22Rv1 (cell line): ENCODE measurements around the gene ACOX1.

Source experiments
- H3K27ac ChIP-seq: fragments of 450-650 bp; 2 replicates; pipeline ENCODE4 v1.5.1; 2017
- ZFX ChIP-seq: fragments of 450-650 bp; IDR thresholded peaks from 2 replicates; pipeline ENCODE4 v1.6.1; 2017; ENCODE audit warnings: antibody characterized with exemption, borderline replicate concordance
- TF ChIP-seq, protein P1 (sequence below): fragments of 450-650 bp; IDR thresholded peaks from 2 replicates; pipeline ENCODE4 v1.5.1; 2017; ENCODE audit warnings: mild to moderate bottlenecking

The ACOX1 gene

DNA sequence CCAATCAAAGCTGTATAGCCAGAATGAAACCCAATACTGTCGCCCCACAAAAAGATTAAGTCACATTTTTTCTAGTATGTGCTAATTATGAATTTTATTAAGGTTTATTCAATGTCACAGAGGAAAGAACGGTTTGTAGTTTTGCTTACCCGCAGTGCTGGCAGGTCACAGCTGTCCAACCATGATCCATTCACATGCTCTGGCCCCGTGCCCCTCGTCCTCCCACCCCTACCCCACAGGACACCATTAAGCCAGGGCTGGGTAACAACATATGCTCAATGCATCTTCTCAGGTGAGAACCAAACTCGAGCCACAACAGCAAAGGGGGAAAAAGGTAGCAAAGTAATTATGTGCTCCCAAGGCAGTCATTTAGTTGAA, 37.5 kb downstream of the ACOX1 start:
- H3K27ac ChIP-seq, result peak overlapping the region; percentile 70
- no peak for TF ChIP-seq ZFX
- TF ChIP-seq, protein P1, sequence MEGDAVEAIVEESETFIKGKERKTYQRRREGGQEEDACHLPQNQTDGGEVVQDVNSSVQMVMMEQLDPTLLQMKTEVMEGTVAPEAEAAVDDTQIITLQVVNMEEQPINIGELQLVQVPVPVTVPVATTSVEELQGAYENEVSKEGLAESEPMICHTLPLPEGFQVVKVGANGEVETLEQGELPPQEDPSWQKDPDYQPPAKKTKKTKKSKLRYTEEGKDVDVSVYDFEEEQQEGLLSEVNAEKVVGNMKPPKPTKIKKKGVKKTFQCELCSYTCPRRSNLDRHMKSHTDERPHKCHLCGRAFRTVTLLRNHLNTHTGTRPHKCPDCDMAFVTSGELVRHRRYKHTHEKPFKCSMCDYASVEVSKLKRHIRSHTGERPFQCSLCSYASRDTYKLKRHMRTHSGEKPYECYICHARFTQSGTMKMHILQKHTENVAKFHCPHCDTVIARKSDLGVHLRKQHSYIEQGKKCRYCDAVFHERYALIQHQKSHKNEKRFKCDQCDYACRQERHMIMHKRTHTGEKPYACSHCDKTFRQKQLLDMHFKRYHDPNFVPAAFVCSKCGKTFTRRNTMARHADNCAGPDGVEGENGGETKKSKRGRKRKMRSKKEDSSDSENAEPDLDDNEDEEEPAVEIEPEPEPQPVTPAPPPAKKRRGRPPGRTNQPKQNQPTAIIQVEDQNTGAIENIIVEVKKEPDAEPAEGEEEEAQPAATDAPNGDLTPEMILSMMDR, result no peak

DNA sequence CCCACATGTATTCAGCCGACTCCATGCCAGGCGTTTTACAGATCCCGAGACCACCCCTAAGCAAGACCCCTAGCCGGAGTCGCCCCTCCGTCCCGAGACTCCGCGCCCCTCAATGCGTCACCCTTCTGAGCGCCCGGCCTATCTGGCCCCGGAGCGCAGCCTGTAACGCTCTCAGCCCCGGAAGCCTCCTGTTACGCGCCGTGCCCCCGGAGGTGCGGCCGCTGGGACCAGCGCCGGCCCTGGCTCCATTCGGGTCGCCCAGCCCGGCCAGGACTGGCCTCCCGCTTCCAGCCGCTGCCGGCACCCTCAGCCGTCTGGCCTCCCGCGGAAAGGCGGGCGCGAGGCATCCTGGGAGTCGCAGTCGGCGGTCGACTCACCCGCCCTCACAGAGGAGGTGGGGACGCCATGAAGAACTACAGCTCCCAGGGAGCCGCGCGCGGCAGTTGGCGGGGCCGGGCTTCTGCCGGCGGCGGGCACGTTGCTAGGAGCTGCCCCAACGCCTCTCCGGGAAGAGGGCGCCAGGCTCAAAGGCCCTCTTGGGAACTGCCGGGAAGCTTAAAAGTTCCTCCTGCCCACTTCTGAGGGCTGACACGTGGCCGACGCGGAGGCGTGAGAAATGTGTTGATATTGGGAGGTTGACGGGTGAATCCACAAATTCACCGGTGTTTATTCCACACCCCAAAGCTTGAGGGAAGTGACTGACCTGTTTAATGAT, 38.1 kb downstream of the ACOX1 start, which contains the start of gene FBF1:
FBF1 (minus strand) TSS at position 316 of the 715 bp plus-strand sequence. CDS start 2,893 bp downstream, outside the sequence.
- TF ChIP-seq, protein P1, result peak; percentile 11; the same call in 1 of the 2 replicates
- TF ChIP-seq ZFX, result no peak
- peak within 1 kb of the TSS; percentile 70 for H3K27ac ChIP-seq

DNA sequence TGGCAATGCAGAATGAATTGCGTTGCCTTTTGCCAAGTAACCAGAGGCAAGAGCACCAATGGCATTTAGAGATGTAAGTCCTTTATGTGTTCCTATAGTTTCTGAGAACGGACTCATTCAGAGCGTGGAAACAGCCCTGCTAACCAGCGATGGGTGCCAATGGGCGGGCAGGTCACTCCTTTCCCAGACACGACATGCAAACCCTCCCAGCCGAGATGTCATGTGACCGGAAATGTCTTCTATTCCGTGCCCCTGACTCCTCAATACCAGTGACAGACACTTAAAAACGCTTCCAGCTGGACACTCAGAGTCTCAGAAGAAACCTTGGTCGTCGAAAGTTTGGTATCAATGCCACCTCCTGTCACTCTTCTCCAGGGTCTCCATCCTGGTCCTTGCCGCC, 41.3 kb downstream of the ACOX1 start:
- H3K27ac ChIP-seq, result no peak overlapping the region
- TF ChIP-seq ZFX, result no peak
- TF ChIP-seq, protein P1, result no peak

DNA sequence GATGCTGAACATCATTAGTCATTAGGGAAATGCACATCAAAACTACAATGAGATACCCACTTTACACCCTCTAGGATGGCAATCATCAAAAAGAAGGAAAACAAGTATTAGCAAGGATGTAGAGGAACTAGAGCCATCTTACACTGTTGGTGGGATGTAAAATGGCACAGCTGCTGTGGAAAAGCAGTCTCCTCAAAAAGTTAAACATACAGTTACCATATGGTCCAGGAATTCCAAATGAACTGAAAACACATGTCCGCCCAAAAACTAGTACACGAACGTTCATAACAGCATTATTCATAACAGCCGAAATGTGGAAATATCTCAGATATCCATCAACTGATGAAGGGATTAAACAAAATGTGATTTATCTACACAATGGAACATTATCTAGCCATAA, 45.2 kb downstream of the ACOX1 start:
- H3K27ac ChIP-seq, result no peak overlapping the region
- TF ChIP-seq ZFX, result no peak
- TF ChIP-seq, protein P1, result no peak

DNA sequence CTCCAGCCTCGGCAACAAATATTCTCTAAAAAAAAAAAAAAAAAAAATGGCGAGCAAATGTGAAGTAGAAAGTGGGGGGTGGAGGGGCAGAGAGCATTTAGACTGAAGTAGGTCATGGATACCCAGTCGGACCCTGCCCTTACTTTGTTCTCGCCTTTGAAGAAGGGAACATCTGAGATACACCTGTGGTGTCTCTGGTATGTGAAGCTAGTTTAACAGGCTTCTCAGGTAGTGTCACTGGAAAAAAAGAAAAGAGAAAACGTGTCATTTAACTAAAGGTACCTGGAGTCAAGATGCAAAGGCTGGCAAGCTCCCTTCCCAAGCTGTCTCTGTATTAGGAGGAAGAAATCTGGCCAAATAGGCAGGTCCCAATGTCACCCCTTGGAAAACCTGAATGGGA, 46.1 kb downstream of the ACOX1 start:
- no peak overlapping the region for H3K27ac ChIP-seq
- TF ChIP-seq ZFX, result no peak
- TF ChIP-seq, protein P1, result no peak

DNA sequence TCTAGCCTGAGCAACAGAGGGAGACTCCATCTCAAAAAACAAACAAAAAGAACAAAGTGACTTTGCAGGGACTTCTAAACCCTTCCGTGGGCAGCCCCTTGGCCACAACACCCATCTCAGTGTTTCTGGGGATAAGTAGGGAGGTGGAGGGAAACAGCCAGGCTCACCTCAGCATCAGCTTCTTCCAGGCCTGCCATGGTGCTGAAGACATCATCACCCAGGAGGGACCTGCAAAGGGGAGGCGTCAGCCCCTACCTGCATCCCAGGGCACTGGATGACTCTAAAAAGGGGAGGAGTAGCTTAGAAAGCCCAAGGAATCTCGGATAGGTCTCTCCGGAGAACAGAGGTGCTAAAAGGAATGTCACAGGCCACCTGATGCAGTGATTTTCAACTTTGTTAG, 47.9 kb downstream of the ACOX1 start:
- TF ChIP-seq, protein P1, result no peak
- no peak for TF ChIP-seq ZFX
- H3K27ac ChIP-seq, result no peak overlapping the region

DNA sequence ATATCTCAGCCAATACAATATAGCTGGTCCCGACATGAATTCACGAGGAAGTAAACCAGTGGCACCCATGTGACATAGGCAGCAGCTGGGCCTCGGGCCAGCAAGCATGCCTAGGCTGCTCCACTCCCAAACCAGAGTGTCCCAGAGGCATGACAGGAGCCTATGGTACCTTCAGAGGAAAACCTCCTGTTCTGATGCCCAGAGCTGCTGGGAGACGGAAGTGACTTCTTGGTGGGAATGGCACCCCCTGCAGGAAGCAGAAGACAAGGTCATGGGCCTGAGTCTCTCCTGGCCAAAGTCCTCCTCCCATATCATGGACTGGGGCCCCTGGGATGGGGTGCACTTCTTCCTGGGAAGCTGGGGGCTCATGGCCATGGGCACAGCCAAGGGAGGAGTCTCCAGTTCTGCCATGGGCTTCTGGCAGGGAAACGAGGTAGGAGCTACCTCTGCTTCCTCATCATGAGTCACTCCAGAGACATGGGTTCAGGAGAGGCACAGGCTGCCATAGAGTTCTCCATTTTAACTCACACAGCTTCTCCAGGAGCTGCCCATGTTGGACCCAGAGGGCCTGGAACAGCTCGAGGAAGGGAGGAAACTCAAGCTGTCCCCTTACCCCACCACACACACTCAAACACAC, 51.6 kb downstream of the ACOX1 start:
- TF ChIP-seq ZFX, result no peak
- TF ChIP-seq, protein P1, result peak; percentile 63
- no peak overlapping the region for H3K27ac ChIP-seq
